Measurements from ENCODE around the gene RAP1GAP. TPM values are rescaled to one million over a fixed set of nuclear protein-coding genes. Genes with fewer than 3 reads are reported as not detected.
A peak's percentile ranks its signal among the peaks of the same experiment; 100 is the strongest.
"Not testable (repeated sequence)": the region's sequence is repeated elsewhere in the genome, so short reads cannot be mapped to it uniquely, and the experiment has no call there.

Gene RAP1GAP
- total RNA-seq, 2 donors from 2014 or later, result 10.5 to 16.4 TPM

DNA sequence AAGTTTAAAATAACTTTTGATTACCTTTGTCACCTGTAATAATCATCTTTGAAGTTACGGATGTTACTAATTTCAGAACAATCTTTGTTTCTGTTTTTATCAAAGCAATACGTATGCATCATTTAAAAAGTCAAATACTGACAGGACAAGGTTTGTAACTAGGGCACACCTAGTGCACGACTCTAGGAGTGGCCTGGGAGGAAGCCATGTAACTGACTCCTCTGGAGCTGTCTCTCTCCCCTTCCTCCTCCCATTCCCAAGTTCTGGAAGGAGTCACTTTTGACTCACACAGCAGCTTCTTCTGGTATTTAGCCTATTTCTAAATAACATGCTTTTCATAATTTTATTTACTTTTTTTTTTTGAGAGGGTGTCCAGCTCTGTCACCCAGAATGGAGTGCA is 11.8 kb upstream of the RAP1GAP start:
- DNase-seq (no peak), ATAC-seq (peak in 1 of 2 donors; percentile 65)
- intact Hi-C loops (cut with DNase I), result no loop called here

DNA sequence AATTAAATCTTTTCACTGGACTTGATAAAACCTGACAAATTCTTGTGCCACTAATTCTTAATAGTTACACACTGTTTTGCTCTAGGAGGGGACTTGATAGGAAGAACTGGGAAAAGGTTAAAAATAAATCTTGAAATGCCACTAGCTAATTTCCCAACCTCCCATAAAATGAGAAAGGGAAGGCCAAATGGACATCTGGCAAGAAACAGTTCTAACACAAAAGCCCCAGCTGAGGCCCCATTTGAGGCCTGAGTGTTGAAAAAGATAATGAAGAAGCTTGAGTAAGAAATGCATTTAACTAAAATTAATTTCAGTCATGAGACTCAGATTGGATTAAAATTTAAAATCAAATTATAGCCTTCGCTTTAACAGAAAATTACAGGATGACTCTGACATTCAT is 11.2 kb upstream of the RAP1GAP start:
- intact Hi-C loops (cut with DNase I), result no loop called here
- DNase-seq, result no peak
- ATAC-seq, result no peak

DNA sequence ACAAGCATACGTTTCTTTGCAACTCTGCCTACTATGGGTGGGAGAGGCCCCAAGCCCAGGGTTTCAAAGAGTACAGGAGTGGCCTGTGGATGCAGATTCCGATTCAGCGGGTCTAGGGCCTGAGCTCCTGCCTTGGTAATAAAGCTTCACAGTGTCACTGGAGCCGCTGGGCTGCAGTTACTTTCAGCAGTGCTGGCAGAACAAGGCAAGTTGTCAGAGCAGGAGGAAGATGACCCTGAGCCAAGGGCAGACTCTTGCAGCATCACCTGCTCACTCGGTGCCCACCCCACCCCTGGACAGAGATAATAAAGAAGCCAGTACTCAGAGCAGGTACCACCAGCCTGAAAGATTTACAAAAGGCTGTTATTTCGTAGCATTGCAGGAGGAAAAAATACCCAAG is 8.0 kb upstream of the RAP1GAP start:
- DNase-seq, result no peak
- intact Hi-C loops (cut with DNase I), result no loop called here

DNA sequence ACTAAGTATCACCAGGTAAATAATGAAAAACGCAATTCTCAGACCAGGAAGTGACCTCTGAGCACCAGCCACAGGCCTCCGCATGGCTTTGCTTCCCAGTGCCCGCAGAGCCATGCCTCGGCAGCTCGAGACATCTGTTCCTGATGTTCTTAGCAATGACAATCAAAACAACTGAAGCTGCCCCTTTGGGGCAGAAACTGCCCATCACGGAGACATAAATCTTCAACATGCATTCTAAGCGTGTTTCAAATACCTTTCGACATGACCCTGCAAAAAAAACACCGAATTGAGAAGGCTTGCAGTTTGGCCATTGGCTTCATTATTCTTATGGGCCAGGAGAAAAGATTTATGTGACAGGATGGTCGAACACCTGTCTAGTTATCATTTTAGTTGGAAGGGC is 5.8 kb upstream of the RAP1GAP start:
- no peak for ATAC-seq
- intact Hi-C loops (cut with DNase I), result no loop called here
- DNase-seq, result no peak

More for the DNA sequence above, 8.0 kb upstream of the RAP1GAP start:
- no peak for ATAC-seq

DNA sequence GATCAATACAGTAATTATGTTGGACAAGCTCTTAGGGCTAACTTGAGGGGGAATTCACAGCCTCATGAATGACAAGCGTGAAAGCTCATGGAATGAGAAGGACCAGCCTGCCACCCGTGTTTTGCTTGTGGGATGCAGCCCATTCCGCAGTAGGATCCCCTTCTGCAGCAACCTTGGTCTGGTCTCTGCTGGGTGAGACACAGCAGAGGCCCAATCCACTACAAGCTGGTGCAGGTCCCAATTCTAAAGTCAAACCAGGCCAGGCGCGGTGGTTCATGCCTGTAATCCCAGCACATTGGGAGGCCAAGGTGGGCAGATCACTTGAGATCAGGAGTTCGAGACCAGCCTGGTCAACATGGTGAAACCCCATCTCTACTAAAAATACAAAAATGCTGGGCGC is 4.7 kb upstream of the RAP1GAP start:
- ATAC-seq; DNase-seq; intact Hi-C loops (cut with DNase I): not testable (repeated sequence)

DNA sequence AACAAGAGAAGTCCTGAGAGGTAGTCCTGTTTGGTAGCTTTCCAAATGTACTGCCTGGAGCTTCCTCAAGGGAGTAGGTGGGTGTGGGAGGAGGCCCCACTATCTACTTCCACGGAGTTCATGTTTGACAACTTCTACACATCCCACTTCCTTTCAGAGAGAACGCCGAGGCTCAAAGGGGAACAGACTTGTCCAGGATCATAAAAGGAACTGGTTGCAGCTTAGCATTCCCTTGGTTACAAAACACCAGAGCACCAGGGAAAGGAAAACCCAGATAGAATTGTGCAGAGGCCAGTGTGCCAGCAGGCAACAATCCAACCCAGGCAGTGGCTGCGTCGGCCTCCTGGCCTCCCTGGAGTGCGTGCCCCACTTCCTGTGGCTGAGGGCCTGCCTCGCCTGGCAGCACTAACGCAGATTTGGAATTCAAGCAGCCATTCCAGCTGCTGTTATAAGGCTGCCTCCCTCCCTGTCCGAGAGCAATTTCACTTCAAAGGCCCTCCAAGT is 4.2 kb upstream of the RAP1GAP start:
- intact Hi-C loops (cut with DNase I), result no loop called here
- DNase-seq, result peak; percentile 81

DNA sequence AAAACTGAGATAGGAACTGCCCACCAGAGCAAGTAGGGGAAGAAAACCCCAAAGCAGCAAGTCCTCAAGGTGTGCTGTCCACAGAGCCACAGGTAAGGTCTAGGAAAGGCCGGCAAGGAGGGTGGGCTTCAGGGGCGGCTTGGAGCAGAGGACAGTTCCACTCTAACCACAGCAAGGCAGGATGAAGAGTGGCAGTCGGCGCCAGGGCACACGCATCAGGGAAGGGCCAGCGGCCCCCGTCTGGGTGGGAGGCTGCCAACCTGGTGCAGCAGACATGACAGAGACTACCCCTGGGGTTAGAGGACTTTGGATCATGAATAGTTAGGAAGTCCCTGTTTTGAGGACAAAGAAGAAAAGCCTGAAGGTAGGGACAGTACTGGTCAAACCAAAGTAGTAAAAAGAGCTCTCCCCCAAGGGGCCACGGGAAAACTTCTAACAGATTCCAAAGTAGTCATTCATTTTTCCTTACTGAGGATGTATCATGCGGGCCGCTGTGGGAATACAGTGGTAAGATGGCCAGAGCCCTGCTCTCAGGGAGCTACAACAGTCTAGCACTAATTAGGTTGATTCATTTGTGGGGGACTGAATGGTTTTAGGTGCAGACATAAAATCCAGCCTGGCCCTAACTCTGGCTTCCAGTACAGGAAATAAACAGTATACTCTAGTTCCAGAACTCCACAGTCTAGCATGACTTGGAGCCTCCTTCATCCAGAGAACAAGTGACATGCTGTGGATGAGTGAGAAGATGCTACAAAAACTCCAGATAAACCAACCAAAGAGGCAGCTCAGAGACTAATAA is 3.5 kb upstream of the RAP1GAP start:
- intact Hi-C loops (cut with DNase I), result no loop called here
- DNase-seq, result no peak
- ATAC-seq, result no peak

More for the DNA sequence above, 4.2 kb upstream of the RAP1GAP start:
- peak; percentile 73 to 80 for ATAC-seq

DNA sequence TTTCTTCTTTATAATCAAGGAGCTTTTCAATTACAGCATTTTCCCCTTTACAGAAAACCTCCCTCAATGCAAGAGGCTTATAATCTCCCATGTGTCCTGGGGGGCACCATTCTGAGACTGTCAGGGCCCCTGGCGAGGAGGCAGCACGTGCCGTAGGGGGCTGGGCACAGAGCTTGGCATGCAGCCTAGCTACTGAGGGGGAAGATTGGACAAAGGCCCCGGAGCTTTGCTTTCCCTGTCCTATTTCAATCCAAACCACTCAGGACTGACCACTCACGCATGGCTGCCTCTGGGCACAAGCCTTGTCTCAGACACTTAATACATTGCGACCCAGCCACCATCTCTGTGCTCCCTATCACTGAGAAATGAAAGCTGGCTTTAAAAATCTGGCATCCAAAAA is 2.8 kb upstream of the RAP1GAP start:
- peak; percentile 29 for DNase-seq
- ATAC-seq, result peak in 1 of 2 donors; percentile 13
- intact Hi-C loops (cut with DNase I), result no loop called here

DNA sequence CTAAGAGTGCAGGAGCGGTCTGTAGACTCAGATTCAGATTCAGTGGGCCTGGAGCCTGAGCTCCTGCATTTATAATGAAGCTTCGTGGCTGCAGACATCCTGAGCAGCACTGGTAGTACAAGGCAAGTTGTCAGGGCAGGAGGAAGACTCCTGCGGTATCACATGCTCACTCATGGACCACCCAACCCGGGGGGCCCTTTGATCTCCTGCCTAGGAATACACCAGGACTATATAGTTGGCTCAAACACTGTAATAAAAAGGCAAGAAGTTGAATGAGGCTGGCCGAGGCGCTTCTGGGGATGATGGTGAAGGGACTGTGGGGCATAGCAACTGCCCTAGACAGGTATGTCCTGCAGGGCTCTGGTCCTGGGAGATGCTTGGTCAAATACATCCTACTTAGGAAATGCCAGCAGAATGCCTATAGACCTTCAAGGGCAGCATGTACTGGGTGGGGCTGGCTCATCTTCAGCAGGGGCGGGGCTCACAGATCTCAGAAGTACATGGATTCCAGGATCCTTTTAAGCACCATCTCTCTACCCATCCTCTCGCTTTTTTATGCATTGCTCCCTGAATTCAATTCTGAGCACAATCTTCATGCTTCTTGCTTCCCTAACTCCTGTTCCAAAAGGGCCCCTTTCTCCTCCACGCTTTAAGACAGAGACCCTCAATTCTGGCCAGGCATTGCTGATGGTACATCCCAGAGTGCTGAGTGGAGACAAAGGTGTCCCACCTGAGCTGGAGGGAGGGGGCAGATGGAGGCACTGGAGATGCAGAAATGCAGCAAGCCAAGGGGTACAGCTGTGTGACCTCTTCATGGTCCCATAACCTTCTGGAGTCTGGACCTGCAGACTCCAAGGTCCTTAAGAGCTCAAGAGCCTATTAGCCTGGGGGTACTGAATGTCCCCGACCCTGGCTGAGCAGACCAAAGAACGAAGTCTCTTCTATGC is 2.1 kb upstream of the RAP1GAP start:
- DNase-seq (no peak), ATAC-seq (no peak)
- intact Hi-C loops (cut with DNase I), result no loop called here

DNA sequence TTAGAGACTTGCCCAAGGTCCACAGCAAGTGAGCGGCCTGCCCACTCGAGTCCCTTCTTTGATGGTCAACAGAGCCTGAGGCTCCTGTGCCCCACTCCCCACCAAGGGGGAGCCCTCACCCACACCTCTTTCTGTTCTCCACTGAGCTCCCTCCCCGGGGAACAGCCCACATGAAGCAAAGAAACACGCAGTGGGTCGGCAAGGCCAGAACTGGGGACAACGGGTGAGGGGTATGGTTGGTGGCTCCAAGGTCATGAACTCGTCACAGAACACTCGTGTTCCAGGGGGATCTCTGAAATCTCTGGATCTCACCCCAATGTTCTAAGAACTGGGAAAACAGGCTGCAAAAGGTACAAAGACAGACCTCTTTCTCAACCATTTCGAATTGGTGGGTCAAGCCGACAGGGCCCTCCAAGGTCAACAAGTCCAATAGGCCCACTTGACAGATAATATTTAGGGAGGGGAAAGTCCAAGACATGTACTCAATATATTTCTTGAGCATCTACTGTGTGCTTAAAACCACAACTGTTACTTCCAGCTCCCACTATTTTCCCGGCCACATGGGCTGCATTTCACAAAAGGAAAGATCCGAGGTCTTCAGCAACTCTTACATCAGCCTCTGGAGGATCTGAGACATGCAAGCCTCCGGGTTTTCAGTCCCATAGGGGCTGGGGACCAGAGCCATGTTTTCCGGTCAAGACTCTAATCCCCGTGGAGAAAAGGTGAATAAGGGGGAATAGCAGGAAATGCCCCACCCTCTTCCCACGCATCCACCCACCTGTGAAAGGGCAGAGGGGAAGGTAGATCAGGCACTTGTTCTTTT is 1.1 kb upstream of the RAP1GAP start:
- DNase-seq (no peak), ATAC-seq (no peak)
- intact Hi-C loops (cut with DNase I), result no loop called here

DNA sequence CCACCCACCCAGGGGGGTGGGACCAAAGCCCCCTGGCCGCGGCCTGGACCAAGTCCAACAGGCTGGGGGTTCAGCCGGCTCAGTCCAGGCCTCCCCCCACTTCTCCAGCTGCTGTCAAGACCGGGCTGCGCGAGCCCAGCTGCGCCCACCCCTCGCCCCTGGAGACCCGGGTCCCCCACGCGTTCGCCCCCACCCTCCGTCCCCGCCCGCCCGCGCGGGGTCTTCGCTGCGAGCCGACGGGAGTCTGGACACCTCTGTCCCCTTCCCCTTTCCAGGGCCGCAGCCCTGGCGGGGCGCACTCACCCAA is 253 bp downstream of the RAP1GAP start:
- intact Hi-C loops (cut with DNase I), result loop anchor here in 1 of 2 donors (10.0 kb wide), 1 partner anchor 444 kb away; no protein-coding TSS in a partner anchor
- ATAC-seq (no peak), DNase-seq (no peak)

DNA sequence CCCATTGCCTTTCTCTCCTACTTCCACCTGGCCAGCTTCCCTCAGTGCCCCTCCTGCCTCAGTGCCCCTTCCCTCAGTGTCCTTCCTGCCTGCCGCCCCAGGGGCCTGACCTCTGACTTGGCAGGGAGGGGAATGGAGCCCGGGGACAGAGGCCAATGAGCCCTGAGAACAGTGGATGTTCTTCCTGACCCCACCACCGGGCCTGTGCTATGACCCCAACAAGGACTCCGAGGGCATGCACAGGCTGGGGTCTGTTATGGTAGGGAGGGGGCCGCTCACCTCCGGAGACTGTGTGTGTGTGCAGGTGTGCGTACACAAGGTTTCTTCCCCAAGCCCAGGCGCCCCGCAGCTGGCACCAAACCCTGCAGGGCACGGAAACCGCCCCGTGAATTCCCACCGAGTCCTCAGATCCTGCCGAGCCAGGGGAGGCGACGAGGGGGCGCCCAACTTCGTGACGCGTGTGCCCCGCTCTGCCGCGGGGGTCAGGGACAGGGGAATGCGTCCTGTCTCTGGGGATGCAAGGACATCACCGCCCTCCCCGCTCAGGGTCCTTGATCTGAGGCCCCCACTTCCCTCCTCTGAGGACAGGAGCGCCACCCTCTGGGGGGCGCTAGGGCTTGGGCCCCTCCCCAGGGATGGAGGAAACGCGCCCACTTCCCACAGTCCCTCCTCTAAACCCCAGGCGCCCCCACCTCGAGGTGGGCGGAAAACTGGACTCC is 766 bp downstream of the RAP1GAP start:
- DNase-seq, result no peak
- intact Hi-C loops (cut with DNase I), result loop anchor here in 1 of 2 donors (10.0 kb wide), 1 partner anchor 444 kb away; no protein-coding TSS in a partner anchor

DNA sequence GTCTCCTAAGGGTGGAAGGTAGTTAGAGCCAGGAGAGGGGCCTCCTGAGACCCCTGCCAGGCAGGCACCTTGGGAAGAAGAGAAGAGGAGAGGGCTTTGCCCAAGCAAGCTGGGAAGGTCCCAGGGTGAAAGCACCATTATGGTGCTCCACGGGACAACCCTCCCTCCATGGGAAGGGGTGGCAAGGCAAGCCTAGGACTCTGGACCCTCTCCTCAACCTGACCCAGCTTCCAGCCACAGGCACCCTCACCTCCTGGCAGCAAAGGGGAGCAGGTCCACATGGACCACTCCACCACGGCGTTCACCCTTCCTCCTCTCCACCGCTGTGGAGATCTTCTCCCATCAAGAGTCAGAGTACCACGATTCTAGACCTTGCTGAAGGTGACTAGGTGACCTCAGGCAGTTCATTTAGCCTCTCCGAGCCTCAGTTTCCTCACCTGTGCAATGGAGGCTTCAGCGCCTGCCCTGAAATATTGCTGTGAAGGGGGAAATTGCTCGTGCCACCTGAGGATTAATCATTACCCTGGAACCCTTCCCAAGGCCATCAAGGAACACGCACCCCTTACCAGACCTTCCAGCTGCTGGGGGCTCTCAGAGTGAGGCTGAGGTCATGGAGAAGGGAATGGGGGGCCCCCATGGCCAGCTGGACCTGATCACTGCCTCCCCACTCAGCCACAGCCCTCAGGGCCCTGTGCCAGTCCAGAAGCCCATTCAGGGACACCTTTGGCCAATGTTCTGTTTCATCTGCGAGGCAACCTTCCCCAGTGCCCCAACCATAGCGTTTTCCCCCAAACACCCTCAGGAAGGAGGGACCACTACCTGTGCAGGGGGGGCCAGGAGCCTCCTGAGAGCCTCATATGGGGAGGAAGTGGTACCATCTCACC is 1.6 kb downstream of the RAP1GAP start:
- ATAC-seq, result no peak
- intact Hi-C loops (cut with DNase I), result loop anchor here in 1 of 2 donors (10.0 kb wide), 1 partner anchor 443 kb away; no protein-coding TSS in a partner anchor
- no peak for DNase-seq

More for the DNA sequence above, 766 bp downstream of the RAP1GAP start:
- no peak for ATAC-seq

DNA sequence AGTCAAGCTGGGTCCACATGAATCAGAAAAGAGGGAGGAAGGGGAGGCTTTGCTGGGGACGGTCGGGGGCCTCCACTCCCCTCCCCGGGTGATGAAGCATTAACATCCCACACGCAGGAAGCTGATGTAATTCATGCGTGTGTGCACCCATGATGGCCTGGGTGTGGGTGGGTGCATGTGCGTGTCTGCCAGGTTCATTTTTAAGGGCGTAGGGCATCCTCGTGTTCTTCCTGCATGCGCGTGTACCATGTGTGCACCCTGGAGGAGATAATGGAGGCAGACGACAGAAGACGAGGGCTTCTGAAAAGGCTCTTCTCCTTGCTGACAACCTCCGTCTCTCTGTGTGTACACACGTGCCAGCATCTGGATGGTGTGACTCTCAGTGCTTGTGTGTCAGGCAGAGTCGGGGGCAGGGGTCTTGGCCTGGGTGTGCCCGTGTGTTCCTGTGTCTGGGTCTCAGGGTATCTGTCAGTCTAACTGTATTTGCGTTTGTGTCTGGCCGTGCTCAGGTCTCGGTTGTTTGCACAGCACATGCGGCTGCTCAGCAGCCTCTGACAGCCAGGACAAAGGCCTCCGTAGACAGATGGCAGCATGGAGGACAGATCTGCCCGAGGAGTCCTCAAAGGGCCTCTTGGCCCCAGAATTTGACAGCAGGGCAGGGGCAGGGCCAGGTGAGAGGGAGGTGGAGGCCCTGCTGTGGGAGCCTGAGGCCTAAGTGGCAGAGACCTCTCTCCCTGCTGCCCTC is 2.4 kb downstream of the RAP1GAP start:
- no peak for DNase-seq
- intact Hi-C loops (cut with DNase I), result loop anchor here in 1 of 2 donors (10.0 kb wide), 1 partner anchor 442 kb away; no protein-coding TSS in a partner anchor
- ATAC-seq, result no peak

DNA sequence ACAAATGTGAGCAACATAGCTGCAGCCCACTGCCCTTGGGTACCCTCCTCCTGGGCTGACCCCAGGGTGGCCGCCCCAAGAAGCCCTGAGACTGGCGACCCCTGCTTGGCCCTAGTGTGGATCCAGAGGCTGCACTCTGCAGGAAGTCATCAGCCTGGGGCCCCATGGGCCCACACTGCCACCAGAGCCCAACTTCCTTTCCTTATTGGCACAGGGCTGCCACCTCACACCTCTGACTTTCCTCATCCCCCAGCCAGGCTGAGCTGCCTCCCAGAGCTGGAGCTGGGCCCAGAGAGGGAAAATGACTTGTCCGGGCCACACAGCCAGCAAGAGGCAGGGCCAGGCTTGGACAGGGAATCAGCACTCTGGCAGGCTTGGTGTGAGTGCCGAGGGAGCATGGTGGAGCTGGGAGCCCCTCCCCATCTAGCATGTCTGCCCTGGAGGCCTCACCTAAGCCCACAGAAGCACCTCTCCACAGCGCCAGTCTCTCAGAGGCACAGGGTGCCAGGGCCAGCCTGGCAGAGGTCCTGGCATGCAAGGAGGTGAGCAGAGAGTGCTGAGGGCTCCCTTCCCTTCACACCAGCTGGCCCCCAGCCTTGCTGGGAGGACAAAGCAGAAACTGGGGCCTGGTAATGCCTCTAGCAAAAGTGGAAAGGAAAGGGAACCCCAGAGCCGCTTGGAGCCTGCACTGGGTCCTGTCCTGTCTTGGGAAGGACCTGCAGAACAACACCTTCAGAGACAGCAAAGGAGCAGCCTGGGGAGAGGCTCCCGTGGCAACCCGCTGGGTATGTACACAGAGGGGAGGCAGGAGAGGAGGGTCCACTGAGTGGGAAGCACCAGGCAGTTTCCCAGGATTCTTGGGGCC is 3.2 kb downstream of the RAP1GAP start:
- peak; percentile 53 for DNase-seq
- intact Hi-C loops (cut with DNase I), result loop anchor here in 1 of 2 donors (10.0 kb wide), 1 partner anchor 441 kb away; no protein-coding TSS in a partner anchor
- ATAC-seq, result peak; percentile 62 to 81

Data from left cardiac atrium (tissue), 4 donors.